SK-N-SH (cell line): ENCODE data around the gene TMEM255B. TPM values are rescaled to one million over a fixed set of nuclear protein-coding genes. Genes with fewer than 3 reads are reported as not detected.

ENCODE experiments used
- CTCF ChIA-PET: fragments of 300-600, 350-600 bp; formaldehyde crosslinking; extraction: SDS; loops from one replicate; lab custom pipeline; 2021; lab: Yijun Ruan, JAX
- POLR2A ChIA-PET: fragments of 350-600 bp; sonication (Branson Sonifier 250); formaldehyde crosslinking; extraction: SDS; loops from one replicate; lab custom pipeline; 2020; ENCODE audit warnings: antibody characterized with exemption, inconsistent platforms; lab: Yijun Ruan, JAX
- DNase-seq: peaks from one replicate; pipeline ENCODE4 v3.0.0; 2012
- H2AFZ ChIP-seq: fragments of 200-600 bp; sonication (generic); 2 replicates; pipeline ENCODE4 v1.8.1; 2016; ENCODE audit warnings: antibody characterized with exemption, mild to moderate bottlenecking, low read depth
- H3F3A ChIP-seq: fragments of 200-600 bp; sonication (generic); replicated peaks from 2 replicates; pipeline ENCODE3; 2016; ENCODE audit warnings: antibody characterized with exemption, mild to moderate bottlenecking; ENCODE audit not compliant: insufficient read depth
- H3K27ac ChIP-seq, 2 experiments: fragments of 200-500 bp in 1 of 2; fragments of 200-600 bp in 1 of 2; sonication (Bioruptor generic) in 1 of 2; sonication (generic), shearing (Covaris generic) in 1 of 2; 2 replicates each; pipeline versions ENCODE4 v1.5.1 to v1.6.1; 2014 to 2016; ENCODE audit warnings: low read depth in 2 of 2, inconsistent platforms in 1 of 2, low read length in 1 of 2, mild to moderate bottlenecking in 1 of 2, mixed read lengths in 1 of 2
- H3K27me3 ChIP-seq: fragments of 200-600 bp; sonication (generic), shearing (Covaris generic); 2 replicates; pipeline ENCODE4 v1.6.1; 2016; ENCODE audit warnings: mixed run types; ENCODE audit not compliant: insufficient read depth
- H3K36me3 ChIP-seq, 2 experiments: fragments of 200-500 bp in 1 of 2; fragments of 200-600 bp in 1 of 2; sonication (Bioruptor generic) in 1 of 2; sonication (generic) in 1 of 2; replicated peaks in 1 of 2; 2 replicates each; pipeline versions ENCODE3 to v1.5.1; 2014 to 2016; ENCODE audit warnings: low read length in 1 of 2, mild to moderate bottlenecking in 1 of 2; ENCODE audit not compliant: insufficient read depth in 2 of 2, control insufficient read depth in 1 of 2
- H3K4me1 ChIP-seq, 2 experiments: fragments of 200-500 bp in 1 of 2; fragments of 200-600 bp in 1 of 2; sonication (Bioruptor generic) in 1 of 2; sonication (generic), shearing (Covaris generic) in 1 of 2; 2 replicates each; pipeline versions ENCODE4 v1.5.1 to v1.6.1; 2014 to 2016; ENCODE audit warnings: low read depth in 1 of 2, low read length in 1 of 2, mixed run types in 1 of 2; ENCODE audit not compliant: insufficient read depth in 2 of 2, control insufficient read depth in 1 of 2
- H3K4me2 ChIP-seq: fragments of 200-600 bp; sonication (generic), shearing (Covaris generic); 2 replicates; pipeline ENCODE4 v1.6.1; 2017; ENCODE audit warnings: mixed run types
- H3K4me3 ChIP-seq, 2 experiments: fragments of 200-500 bp in 1 of 2; fragments of 200-600 bp in 1 of 2; sonication (Bioruptor generic) in 1 of 2; sonication (generic), shearing (Covaris generic) in 1 of 2; 2 replicates each; pipeline versions ENCODE4 v1.5.1 to v1.8.1; 2014 to 2016; ENCODE audit warnings: low read depth in 2 of 2, inconsistent platforms in 1 of 2, low read length in 1 of 2, mild to moderate bottlenecking in 1 of 2, mixed read lengths in 1 of 2, moderate library complexity in 1 of 2
- H3K79me2 ChIP-seq: fragments of 200-600 bp; sonication (generic); 2 replicates; pipeline ENCODE4 v1.8.1; 2017; ENCODE audit warnings: mild to moderate bottlenecking; ENCODE audit not compliant: insufficient read depth
- H3K9ac ChIP-seq: fragments of 200-600 bp; sonication (generic); 2 replicates; pipeline ENCODE4 v1.6.1; 2017; ENCODE audit warnings: mixed run types
- H3K9me2 ChIP-seq: fragments of 200-600 bp; sonication (generic); 2 replicates; pipeline ENCODE4 v1.6.1; 2017; ENCODE audit warnings: mixed run types
- H3K9me3 ChIP-seq: fragments of 200-600 bp; sonication (generic); 2 replicates; pipeline ENCODE4 v1.6.1; 2017; ENCODE audit warnings: mixed run types, mild to moderate bottlenecking, moderate library complexity
- H4K20me1 ChIP-seq: fragments of 200-600 bp; sonication (generic); 2 replicates; pipeline ENCODE4 v1.6.1; 2017; ENCODE audit warnings: mild to moderate bottlenecking, mixed run types; ENCODE audit not compliant: insufficient read depth
- CHD2 ChIP-seq: fragments of 150-350 bp; IDR thresholded peaks from 2 replicates; pipeline ENCODE4 v1.6.1; 2018; ENCODE audit warnings: low read length; ENCODE audit not compliant: partially characterized antibody
- EZH2phosphoT487 ChIP-seq: fragments of 200-600 bp; sonication (generic); IDR thresholded peaks from 2 replicates; pipeline ENCODE4 v1.6.1; 2017; ENCODE audit warnings: low read depth, mixed run types, mild to moderate bottlenecking, antibody characterized with exemption, moderate library complexity, borderline replicate concordance
- FOXJ3 ChIP-seq: sonication (generic); formaldehyde crosslinking; IDR thresholded peaks from 2 replicates; pipeline ENCODE4 v1.5.1; 2020; ENCODE audit warnings: mild to moderate bottlenecking, missing genetic modification reagents
- FOXM1 ChIP-seq: IDR thresholded peaks from 2 replicates; pipeline ENCODE4 v1.4.0; 2012; ENCODE audit warnings: low read depth, mild to moderate bottlenecking
- GATA2 ChIP-seq: sonication (generic); formaldehyde crosslinking; IDR thresholded peaks from 2 replicates; pipeline ENCODE4 v1.5.0; 2020; ENCODE audit warnings: mild to moderate bottlenecking, missing genetic modification reagents
- IRF3 ChIP-seq: fragments of 150-350 bp; IDR thresholded peaks from 2 replicates; pipeline ENCODE4 v1.6.1; 2016; ENCODE audit warnings: mild to moderate bottlenecking, low read depth, low read length
- MAX ChIP-seq: IDR thresholded peaks from 2 replicates; pipeline ENCODE4 v1.4.0; 2012; ENCODE audit warnings: low read depth
- RAD21 ChIP-seq: IDR thresholded peaks from 2 replicates; pipeline ENCODE4 v1.6.1; 2012; ENCODE audit warnings: mild to moderate bottlenecking, low read length
- REST ChIP-seq: IDR thresholded peaks from 2 replicates; pipeline ENCODE4 v1.6.1; 2012; ENCODE audit warnings: mild to moderate bottlenecking, low read depth, low read length, moderate library complexity
- RFX5 ChIP-seq: IDR thresholded peaks from 2 replicates; pipeline ENCODE4 v1.6.1; 2012; ENCODE audit warnings: mild to moderate bottlenecking, improper control_type of control experiment, low read length
- SMC3 ChIP-seq: IDR thresholded peaks from 2 replicates; pipeline ENCODE4 v1.6.1; 2012; ENCODE audit warnings: low read depth, low read length, improper control_type of control experiment
- TCF12 ChIP-seq: IDR thresholded peaks from 2 replicates; pipeline ENCODE4 v1.4.0; 2012
- TEAD4 ChIP-seq: IDR thresholded peaks from 2 replicates; pipeline ENCODE4 v1.4.0; 2012; ENCODE audit warnings: mild to moderate bottlenecking, borderline replicate concordance; ENCODE audit not compliant: insufficient read depth
- YY1 ChIP-seq: IDR thresholded peaks from 2 replicates; pipeline ENCODE4 v1.4.0; 2012; ENCODE audit warnings: low read depth, mild to moderate bottlenecking
- WGBS: methylation state at CpG from one replicate; pipeline ENCODE4 v1.1.6; 2017; ENCODE audit warnings: low lambda C conversion rate; 5-methylcytosine and 5-hydroxymethylcytosine counted together
- polyA plus RNA-seq, 3 experiments: library from polyadenylated mRNA; depleted of rRNA; stranded (reverse); fragments of >200 nt; gene quantifications; 2 replicates each; pipeline ENCODE4 v1.2.3, GENCODE V29; 2012
- TF ChIP-seq, protein P1 (sequence below): fragments of 200-600 bp; sonication (generic); IDR thresholded peaks from 2 replicates; pipeline ENCODE4 v1.6.1; 2017; ENCODE audit warnings: antibody characterized with exemption, mild to moderate bottlenecking, moderate library complexity

Gene TMEM255B
- polyA plus RNA-seq, 1 of the 3 experiments (the other 2 are of a cell fraction), result 14.8 TPM

GRCh38 chr13:113860665-113861432, 101.8 kb downstream of the TMEM255B start:
- no peaks in the 10 kb centered on the region for H3K27me3 ChIP-seq
- peak overlapping the region in 1 of 2 experiments; percentile 69; a peak in 2 of 4 replicates for H3K27ac ChIP-seq
- H3K4me1 ChIP-seq, result peaks cover 7 to 33% of the 10 kb centered on the region in 2 experiments; a peak in 1 of 4 replicates
- peak overlapping the region; percentile 93 for H3K4me2 ChIP-seq
- WGBS, result 90% methylated on average over 6 of the region's 15 CpGs
- no peak overlapping the region for H3K9ac ChIP-seq
- H3K4me3 ChIP-seq, result no peak overlapping the region
- TF ChIP-seq GATA2 (CRISPR knock-in tag) (no peak), SMC3 (no peak), TCF12 (no peak), IRF3 (no peak), RFX5 (no peak), EZH2phosphoT487 (no peak), FOXM1 (no peak), MAX (no peak), FOXJ3 (CRISPR knock-in tag) (no peak), REST (no peak), RAD21 (no peak), YY1 (no peak), CHD2 (no peak), TEAD4 (no peak)
- TF ChIP-seq, protein P1, sequence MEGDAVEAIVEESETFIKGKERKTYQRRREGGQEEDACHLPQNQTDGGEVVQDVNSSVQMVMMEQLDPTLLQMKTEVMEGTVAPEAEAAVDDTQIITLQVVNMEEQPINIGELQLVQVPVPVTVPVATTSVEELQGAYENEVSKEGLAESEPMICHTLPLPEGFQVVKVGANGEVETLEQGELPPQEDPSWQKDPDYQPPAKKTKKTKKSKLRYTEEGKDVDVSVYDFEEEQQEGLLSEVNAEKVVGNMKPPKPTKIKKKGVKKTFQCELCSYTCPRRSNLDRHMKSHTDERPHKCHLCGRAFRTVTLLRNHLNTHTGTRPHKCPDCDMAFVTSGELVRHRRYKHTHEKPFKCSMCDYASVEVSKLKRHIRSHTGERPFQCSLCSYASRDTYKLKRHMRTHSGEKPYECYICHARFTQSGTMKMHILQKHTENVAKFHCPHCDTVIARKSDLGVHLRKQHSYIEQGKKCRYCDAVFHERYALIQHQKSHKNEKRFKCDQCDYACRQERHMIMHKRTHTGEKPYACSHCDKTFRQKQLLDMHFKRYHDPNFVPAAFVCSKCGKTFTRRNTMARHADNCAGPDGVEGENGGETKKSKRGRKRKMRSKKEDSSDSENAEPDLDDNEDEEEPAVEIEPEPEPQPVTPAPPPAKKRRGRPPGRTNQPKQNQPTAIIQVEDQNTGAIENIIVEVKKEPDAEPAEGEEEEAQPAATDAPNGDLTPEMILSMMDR, result no peak
- ChIA-PET POLR2A (interaction anchor here (0.6 kb wide), 1 partner anchor 243 kb away, joined by 3 read pairs; no protein-coding TSS in a partner anchor), CTCF (interaction anchor here (0.7 to 3.2 kb wide), 4 partner anchors 21 to 136 kb away, joined by 3 to 15 read pairs (median 4); no protein-coding TSS in a partner anchor)
- H2AFZ ChIP-seq, result no peak overlapping the region
- peaks cover 0 to 7% of the 10 kb centered on the region in 2 experiments for H3K36me3 ChIP-seq
- no peaks in the 10 kb centered on the region for H3K9me2 ChIP-seq
- peaks cover 38% of the 10 kb centered on the region for H3F3A ChIP-seq
- H3K9me3 ChIP-seq, result no peaks in the 10 kb centered on the region
- no peak for DNase-seq
- peaks cover 98% of the 10 kb centered on the region for H3K79me2 ChIP-seq
- peaks cover 52% of the 10 kb centered on the region for H4K20me1 ChIP-seq
